HCT116 (cell line): ENCODE results near the gene SAPCD2. TPM values are rescaled to one million over a fixed set of nuclear protein-coding genes. Genes with fewer than 3 reads are reported as not detected.

Experiments
- ATAC-seq: fragments of 200-7000 bp; cut with Tn5 transposase; 2 replicates; pipeline ENCODE4 v1.9.1; 2020; ENCODE audit warnings: mild to moderate bottlenecking, moderate library complexity
- BruUV-seq: library from RNA; stranded (reverse); fragments of 400-500 nt; replicated peaks from 2 replicates; lab custom pipeline; 2021; lab: Mats Ljungman, UMichigan
- CTCF ChIA-PET: fragments of 300-600 bp; sonication (Branson Sonifier 250); formaldehyde crosslinking; loops from one replicate; lab custom pipeline; 2021; ENCODE audit warnings: antibody characterized with exemption; lab: Charles Lee
- POLR2A ChIA-PET: fragments of 300-600, 350-600 bp; sonication (Branson Sonifier 250); formaldehyde crosslinking; loops from one replicate; lab custom pipeline; 2021; ENCODE audit warnings: antibody characterized with exemption; lab: Charles Lee
- RAD21 ChIA-PET, 2 experiments: fragments of 300-600 bp; sonication (Branson Sonifier 250); formaldehyde crosslinking; loops; one replicate each; lab custom pipeline; 2023; ENCODE audit warnings: low total read pairs in 2 of 2; ENCODE audit not compliant: uncharacterized antibody in 2 of 2, unreplicated experiment in 2 of 2, low non-redundant PET in 1 of 2; lab: Charles Lee
- DNase-seq: peaks from one replicate; pipeline ENCODE4 v3.0.0-alpha.2; 2010; ENCODE audit warnings: low read depth, low spot score
- H2AFZ ChIP-seq: fragments of 200-600 bp; shearing (Covaris generic), sonication (generic); 2 replicates; pipeline ENCODE4 v1.6.1; 2017; ENCODE audit warnings: low read depth, mixed run types, mixed read lengths, antibody characterized with exemption, low read length; ENCODE audit not compliant: poor library complexity, severe bottlenecking
- H3K27ac ChIP-seq: 2 replicates; pipeline ENCODE4 v1.5.1; 2012; ENCODE audit warnings: low read depth, low read length
- H3K27me3 ChIP-seq: fragments of 200-600 bp; sonication (generic); 2 replicates; pipeline ENCODE4 v1.6.1; 2016; ENCODE audit warnings: mixed run types, low read length, mixed read lengths; ENCODE audit not compliant: insufficient read depth
- H3K36me3 ChIP-seq, 2 experiments: fragments of 200-500 bp in 1 of 2; fragments of 200-600 bp in 1 of 2; sonication (Bioruptor generic) in 1 of 2; sonication (generic) in 1 of 2; 2 replicates each; pipeline versions ENCODE4 v1.5.1 to v1.6.1; 2014 to 2016; ENCODE audit warnings: low read length in 2 of 2, inconsistent platforms in 1 of 2, mixed read lengths in 1 of 2, mixed run types in 1 of 2; ENCODE audit not compliant: insufficient read depth in 2 of 2, control insufficient read depth in 1 of 2
- H3K4me1 ChIP-seq, 2 experiments: fragments of 200-600 bp in 1 of 2; sonication (generic) in 1 of 2; 2 replicates each; pipeline versions ENCODE4 v1.5.1 to v1.6.1; 2012 to 2017; ENCODE audit warnings: low read length in 2 of 2, inconsistent platforms in 1 of 2, mild to moderate bottlenecking in 1 of 2, mixed read lengths in 1 of 2, mixed run types in 1 of 2, moderate library complexity in 1 of 2; ENCODE audit not compliant: insufficient read depth in 2 of 2, control insufficient read depth in 1 of 2
- H3K4me2 ChIP-seq: fragments of 200-600 bp; sonication (generic); 2 replicates; pipeline ENCODE4 v1.6.1; 2017; ENCODE audit warnings: mixed run types, low read length, mixed read lengths
- H3K4me3 ChIP-seq, 2 experiments: fragments of 200-600 bp in 1 of 2; sonication (generic) in 1 of 2; replicated peaks in 1 of 2; 2 replicates each; pipeline ENCODE4 v1.5.1; 2011 to 2016; ENCODE audit warnings: low read length in 2 of 2, control low read depth in 1 of 2, low read depth in 1 of 2, mild to moderate bottlenecking in 1 of 2, mixed read lengths in 1 of 2, mixed run types in 1 of 2
- H3K79me2 ChIP-seq: fragments of 200-600 bp; sonication (generic); 2 replicates; pipeline ENCODE4 v1.6.1; 2017; ENCODE audit warnings: mild to moderate bottlenecking, mixed run types, low read length, moderate library complexity, mixed read lengths; ENCODE audit not compliant: insufficient read depth
- H3K9ac ChIP-seq: fragments of 200-600 bp; sonication (generic); 2 replicates; pipeline ENCODE4 v1.6.1; 2016; ENCODE audit warnings: low read length, mixed read lengths
- H3K9me2 ChIP-seq: fragments of 200-600 bp; sonication (generic), shearing (Covaris generic); 2 replicates; pipeline ENCODE4 v1.6.1; 2017; ENCODE audit warnings: mixed run types, mild to moderate bottlenecking, moderate library complexity; ENCODE audit not compliant: insufficient read depth
- H3K9me3 ChIP-seq, 2 experiments: fragments of 200-500 bp in 1 of 2; fragments of 200-600 bp in 1 of 2; sonication (Bioruptor generic) in 1 of 2; sonication (generic) in 1 of 2; 2 replicates each; pipeline ENCODE4 v1.6.1; 2014 to 2017; ENCODE audit warnings: low read length in 2 of 2, mixed read lengths in 2 of 2, inconsistent platforms in 1 of 2, low read depth in 1 of 2, mild to moderate bottlenecking in 1 of 2, mixed run types in 1 of 2, moderate library complexity in 1 of 2; ENCODE audit not compliant: control insufficient read depth in 1 of 2, insufficient read depth in 1 of 2
- H4K20me1 ChIP-seq: fragments of 200-600 bp; sonication (generic), shearing (Covaris generic); 2 replicates; pipeline ENCODE4 v1.6.1; 2017; ENCODE audit warnings: mixed run types, mild to moderate bottlenecking, moderate library complexity; ENCODE audit not compliant: insufficient read depth
- CEBPB ChIP-seq: IDR thresholded peaks from 2 replicates; pipeline ENCODE4 v1.6.1; 2012; ENCODE audit warnings: low read depth
- EGR1 ChIP-seq: IDR thresholded peaks from 2 replicates; pipeline ENCODE4 v1.6.1; 2012; ENCODE audit warnings: low read depth
- ELF1 ChIP-seq: IDR thresholded peaks from 2 replicates; pipeline ENCODE4 v1.6.1; 2012; ENCODE audit warnings: low read depth, borderline replicate concordance
- EZH2 ChIP-seq: fragments of 200-600 bp; sonication (generic); IDR thresholded peaks from 2 replicates; pipeline ENCODE4 v1.6.1; 2017; ENCODE audit warnings: antibody characterized with exemption, mixed run types
- FOSL1 ChIP-seq: IDR thresholded peaks from 2 replicates; pipeline ENCODE4 v1.6.1; 2012; ENCODE audit warnings: low read depth
- JUND ChIP-seq: IDR thresholded peaks from 2 replicates; pipeline ENCODE4 v1.6.1; 2012
- POLR2AphosphoS5 ChIP-seq: IDR thresholded peaks from 2 replicates; pipeline ENCODE4 v1.6.1; 2011; ENCODE audit warnings: mild to moderate bottlenecking, low read depth, low read length, moderate library complexity
- RAD21 ChIP-seq: IDR thresholded peaks from 2 replicates; pipeline ENCODE4 v1.6.1; 2012; ENCODE audit warnings: low read depth, mild to moderate bottlenecking
- SIN3A ChIP-seq: IDR thresholded peaks from 2 replicates; pipeline ENCODE4 v1.6.1; 2012; ENCODE audit warnings: low read depth
- SP1 ChIP-seq: IDR thresholded peaks from 2 replicates; pipeline ENCODE4 v1.6.1; 2012; ENCODE audit warnings: low read depth
- TCF7L2 ChIP-seq: IDR thresholded peaks from 2 replicates; pipeline ENCODE4 v1.7.0; 2011; ENCODE audit warnings: borderline replicate concordance, inconsistent platforms; ENCODE audit not compliant: insufficient read depth, insufficient read length; ENCODE audit errors: extremely low read depth
- YY1 ChIP-seq: IDR thresholded peaks from 2 replicates; pipeline ENCODE4 v1.6.1; 2011; ENCODE audit warnings: low read length, low read depth, moderate library complexity, mild to moderate bottlenecking; ENCODE audit not compliant: insufficient replicate concordance; ENCODE audit errors: extremely low read depth
- ZNF274 ChIP-seq: fragments of 200-500 bp; sonication (Bioruptor generic); IDR thresholded peaks from 2 replicates; pipeline ENCODE4 v1.6.1; 2014; ENCODE audit warnings: mild to moderate bottlenecking, low read depth, low read length, inconsistent platforms
- intact Hi-C: fragments of 100-400 bp; cut with micrococcal nuclease; formaldehyde crosslinking; loops from 2 replicates; pipeline ENCODE4 v1.10.0; 2022
- total RNA-seq: library from RNA; stranded (reverse); gene quantifications from one replicate; pipeline ENCODE4 v1.2.1, GENCODE V29; 2021; ENCODE audit not compliant: unreplicated experiment

Gene SAPCD2
- total RNA-seq, 1 experiment from 2014 or later = 71.7 TPM

DNA sequence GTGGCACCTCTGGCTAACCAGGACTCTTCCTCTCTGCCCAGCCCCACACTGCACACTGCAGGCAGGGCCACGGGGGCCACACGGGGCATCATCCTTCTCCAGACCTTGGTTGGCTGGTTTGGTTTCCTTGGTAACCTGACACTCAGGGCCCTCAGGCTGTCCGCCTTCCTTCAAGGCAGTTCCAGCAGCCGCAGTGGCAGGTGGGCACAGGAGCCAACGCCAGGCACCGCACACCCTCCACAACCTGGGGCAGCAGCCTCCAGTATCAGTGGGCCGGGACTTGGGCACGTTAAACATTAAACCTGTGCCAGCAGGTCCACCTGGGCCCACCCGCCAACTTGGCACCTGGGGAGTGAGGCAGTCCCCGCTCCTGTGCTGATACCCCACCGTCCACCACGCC, 26.3 kb downstream of the SAPCD2 start:
- intact Hi-C loops = no loop called here
- Histone ChIP-seq H3K4me2 (peak overlapping the region; percentile 97), H3K27ac (peak overlapping the region; percentile 77; the same call in 1 of the 2 replicates), H3K79me2 (peaks cover 24% of the 10 kb centered on the region; the same call in 1 of the 2 replicates), H3K36me3 (peaks cover 3 to 5% of the 10 kb centered on the region in 2 experiments; a peak in 2 of 4 replicates), H4K20me1 (no peaks in the 10 kb centered on the region), H3K4me3 (peak overlapping the region in 1 of 2 experiments; percentile 55; a peak in 1 of 4 replicates), H3K4me1 (peaks cover 12 to 26% of the 10 kb centered on the region in 2 experiments), H3K9me2 (no peaks in the 10 kb centered on the region), H3K9ac (peak overlapping the region; percentile 74; the same call in 1 of the 2 replicates), H3K9me3 (no peaks in the 10 kb centered on the region), H2AFZ (no peak overlapping the region), H3K27me3 (no peaks in the 10 kb centered on the region)
- DNase-seq (no peak), ATAC-seq (no peak)
- TF ChIP-seq JUND (no peak), CEBPB (no peak), POLR2AphosphoS5 (no peak), EGR1 (no peak), RAD21 (no peak), FOSL1 (no peak), TCF7L2 (no peak), SP1 (no peak), EZH2 (no peak), ZNF274 (no peak), ELF1 (no peak), YY1 (no peak), SIN3A (no peak)
- BruUV-seq = TSS peak; percentile 51
- POLR2A ChIA-PET = no interaction called here
- CTCF ChIA-PET = no interaction called here
- RAD21 ChIA-PET = no interaction called here
